Smooth muscle cell (in vitro differentiated cells): ENCODE measurements around the gene PRKAG2. TPM values are rescaled to one million over a fixed set of nuclear protein-coding genes. Genes with fewer than 3 reads are reported as not detected.

Experiments
- DNase-seq: peaks from one replicate; lab custom pipeline; 2025; ENCODE audit not compliant: unreplicated experiment; lab: John Stamatoyannopoulos, UW
- H2AFZ ChIP-seq: fragments of 200-600 bp; sonication (generic); 2 replicates; pipeline ENCODE4 v1.6.0; 2016; ENCODE audit warnings: antibody characterized with exemption, low read depth, mild to moderate bottlenecking
- H3F3A ChIP-seq: fragments of 200-600 bp; sonication (generic); 2 replicates; pipeline ENCODE4 v1.6.0; 2017; ENCODE audit warnings: antibody characterized with exemption, low read depth
- H3K27ac ChIP-seq: fragments of 200-600 bp; sonication (generic); 2 replicates; pipeline ENCODE4 v1.5.1; 2016; ENCODE audit warnings: low read depth, mild to moderate bottlenecking
- H3K27me3 ChIP-seq: fragments of 200-600 bp; sonication (generic); 2 replicates; pipeline ENCODE4 v1.6.1; 2016; ENCODE audit warnings: low read depth, mild to moderate bottlenecking
- H3K36me3 ChIP-seq: fragments of 200-600 bp; sonication (generic); 2 replicates; pipeline ENCODE4 v1.5.1; 2016; ENCODE audit warnings: low read depth
- H3K4me1 ChIP-seq: fragments of 200-600 bp; sonication (generic); 2 replicates; pipeline ENCODE4 v1.5.1; 2016; ENCODE audit warnings: low read depth
- H3K4me2 ChIP-seq: fragments of 200-600 bp; sonication (generic); 2 replicates; pipeline ENCODE4 v1.6.0; 2016; ENCODE audit warnings: mild to moderate bottlenecking
- H3K4me3 ChIP-seq: fragments of 200-600 bp; sonication (generic); 2 replicates; pipeline ENCODE4 v1.5.1; 2016; ENCODE audit warnings: mild to moderate bottlenecking
- H3K79me2 ChIP-seq: fragments of 200-600 bp; sonication (generic); 2 replicates; pipeline ENCODE4 v1.6.0; 2016; ENCODE audit warnings: low read depth, mild to moderate bottlenecking
- H3K9ac ChIP-seq: fragments of 200-600 bp; sonication (generic); 2 replicates; pipeline ENCODE4 v1.6.0; 2016; ENCODE audit warnings: low read depth
- H3K9me3 ChIP-seq: fragments of 200-600 bp; sonication (generic); replicated peaks from 2 replicates; pipeline ENCODE4 v1.5.1; 2016; ENCODE audit warnings: low read depth
- H4K20me1 ChIP-seq: fragments of 200-600 bp; sonication (generic); 2 replicates; pipeline ENCODE4 v1.6.0; 2016; ENCODE audit warnings: low read depth
- WGBS: methylation state at CpG from one replicate; pipeline ENCODE4 v1.1.7; 2016; ENCODE audit warnings: low lambda C conversion rate; 5-methylcytosine and 5-hydroxymethylcytosine counted together
- polyA plus RNA-seq: library from polyadenylated mRNA; unstranded; fragments of >200 nt; fragmentation: Nextera tagmentation; extraction: Ambion mirVana; gene quantifications from 2 replicates; pipeline ENCODE4 v1.2.1, GENCODE V29; 2016
- total RNA-seq: library from RNA; depleted of rRNA; stranded (reverse); fragments of >200 nt; gene quantifications from 2 replicates; pipeline ENCODE4 v1.2.3, GENCODE V29; 2014
- TF ChIP-seq, protein P1 (sequence below): fragments of 200-600 bp; sonication (generic); IDR thresholded peaks from 2 replicates; pipeline ENCODE4 v1.5.1; 2017; ENCODE audit warnings: borderline replicate concordance, mild to moderate bottlenecking, antibody characterized with exemption; ENCODE audit not compliant: insufficient read depth, poor library complexity, severe bottlenecking

Gene PRKAG2
- total and polyA plus RNA-seq, 2 experiments from 2014 or later = 3.5 to 3.9 TPM

DNA sequence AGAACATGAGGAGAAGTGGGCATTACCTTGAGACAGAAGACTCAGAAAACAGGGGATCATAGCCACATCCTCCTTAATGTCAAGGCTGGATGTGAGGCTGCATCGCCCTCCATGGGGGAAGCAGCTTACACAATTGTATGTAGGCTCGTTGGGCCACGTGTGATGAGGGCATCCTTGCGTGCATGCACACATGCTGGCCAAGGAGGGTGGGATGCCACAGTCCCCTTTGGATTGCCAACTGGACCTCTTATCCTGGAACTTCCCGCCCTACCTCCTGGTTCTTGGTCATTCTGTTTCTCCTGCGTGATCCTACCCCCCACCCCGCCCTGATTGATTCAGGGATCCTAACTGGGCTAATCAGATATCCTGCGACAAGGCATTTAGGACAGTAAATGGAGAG, 102.0 kb downstream of the PRKAG2 start:
- H3K79me2 ChIP-seq = no peaks in the 10 kb centered on the region
- H3K4me1 ChIP-seq = no peaks in the 10 kb centered on the region
- H3K4me2 ChIP-seq = no peak overlapping the region
- H4K20me1 ChIP-seq = no peaks in the 10 kb centered on the region
- H2AFZ ChIP-seq = no peak overlapping the region
- no peak overlapping the region for H3K27ac ChIP-seq
- WGBS = 94% methylated on average over 8 of the region's 8 CpGs
- DNase-seq = no peak
- H3K4me3 ChIP-seq = no peak overlapping the region
- H3F3A ChIP-seq = no peaks in the 10 kb centered on the region
- peaks cover 19% of the 10 kb centered on the region for H3K27me3 ChIP-seq
- H3K9ac ChIP-seq = no peak overlapping the region
- H3K36me3 ChIP-seq = no peaks in the 10 kb centered on the region
- TF ChIP-seq, protein P1, sequence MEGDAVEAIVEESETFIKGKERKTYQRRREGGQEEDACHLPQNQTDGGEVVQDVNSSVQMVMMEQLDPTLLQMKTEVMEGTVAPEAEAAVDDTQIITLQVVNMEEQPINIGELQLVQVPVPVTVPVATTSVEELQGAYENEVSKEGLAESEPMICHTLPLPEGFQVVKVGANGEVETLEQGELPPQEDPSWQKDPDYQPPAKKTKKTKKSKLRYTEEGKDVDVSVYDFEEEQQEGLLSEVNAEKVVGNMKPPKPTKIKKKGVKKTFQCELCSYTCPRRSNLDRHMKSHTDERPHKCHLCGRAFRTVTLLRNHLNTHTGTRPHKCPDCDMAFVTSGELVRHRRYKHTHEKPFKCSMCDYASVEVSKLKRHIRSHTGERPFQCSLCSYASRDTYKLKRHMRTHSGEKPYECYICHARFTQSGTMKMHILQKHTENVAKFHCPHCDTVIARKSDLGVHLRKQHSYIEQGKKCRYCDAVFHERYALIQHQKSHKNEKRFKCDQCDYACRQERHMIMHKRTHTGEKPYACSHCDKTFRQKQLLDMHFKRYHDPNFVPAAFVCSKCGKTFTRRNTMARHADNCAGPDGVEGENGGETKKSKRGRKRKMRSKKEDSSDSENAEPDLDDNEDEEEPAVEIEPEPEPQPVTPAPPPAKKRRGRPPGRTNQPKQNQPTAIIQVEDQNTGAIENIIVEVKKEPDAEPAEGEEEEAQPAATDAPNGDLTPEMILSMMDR = no peak
- H3K9me3 ChIP-seq = no peaks in the 10 kb centered on the region

DNA sequence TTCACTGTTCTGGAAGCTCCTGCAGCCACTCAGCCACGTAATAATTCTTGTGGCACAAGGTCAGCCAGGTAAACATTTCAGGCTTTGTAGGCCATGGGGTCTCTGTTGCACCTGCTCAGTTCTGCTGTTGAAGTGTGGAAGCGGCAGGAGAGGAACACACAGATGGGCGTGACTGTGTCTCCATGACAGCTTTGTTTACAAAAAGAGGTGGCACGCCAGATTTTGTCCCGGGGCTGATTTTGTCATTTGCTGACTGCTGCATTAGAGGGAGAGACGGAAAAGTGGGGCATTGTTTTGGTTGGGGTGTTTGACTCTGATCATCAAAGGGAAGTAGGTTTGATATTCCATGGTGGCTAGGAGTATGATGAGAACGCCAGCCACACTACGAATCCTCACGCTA, 103.1 kb downstream of the PRKAG2 start:
- no peaks in the 10 kb centered on the region for H3K36me3 ChIP-seq
- TF ChIP-seq, protein P1 = no peak
- H3K9ac ChIP-seq = no peak overlapping the region
- H3K4me3 ChIP-seq = no peak overlapping the region
- no peak overlapping the region for H3K27ac ChIP-seq
- DNase-seq = no peak
- 94% methylated on average over 9 of the region's 9 CpGs for WGBS
- H2AFZ ChIP-seq = no peak overlapping the region
- H3K4me1 ChIP-seq = no peaks in the 10 kb centered on the region
- H3K27me3 ChIP-seq = peaks cover 19% of the 10 kb centered on the region
- no peaks in the 10 kb centered on the region for H3K79me2 ChIP-seq
- H4K20me1 ChIP-seq = no peaks in the 10 kb centered on the region
- no peaks in the 10 kb centered on the region for H3K9me3 ChIP-seq
- no peaks in the 10 kb centered on the region for H3F3A ChIP-seq
- no peak overlapping the region for H3K4me2 ChIP-seq

DNA sequence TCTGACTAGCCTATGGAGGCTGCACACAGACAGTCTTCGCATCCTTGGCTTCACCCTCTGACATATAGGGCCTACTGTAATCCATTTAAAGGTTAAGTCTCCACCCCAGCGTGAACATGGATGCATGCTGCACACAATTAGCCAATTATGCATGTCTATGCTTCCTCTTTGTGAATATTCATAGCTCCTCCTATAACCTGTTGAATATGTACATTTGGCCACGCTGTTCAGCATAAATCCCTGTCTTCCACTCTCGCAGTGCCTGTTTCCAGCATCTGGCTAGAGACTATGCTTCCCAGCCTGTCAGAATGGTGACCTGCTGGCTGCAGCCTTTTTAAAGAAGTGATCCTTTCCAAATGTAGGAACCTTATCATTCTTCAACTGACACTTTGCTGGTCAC, 106.7 kb downstream of the PRKAG2 start:
- no peak for DNase-seq
- WGBS = 86% methylated on average over 4 of the region's 4 CpGs
- H3K27ac ChIP-seq = no peak overlapping the region
- H3F3A ChIP-seq = no peaks in the 10 kb centered on the region
- H3K4me2 ChIP-seq = no peak overlapping the region
- peaks cover 19% of the 10 kb centered on the region for H3K27me3 ChIP-seq
- no peak overlapping the region for H2AFZ ChIP-seq
- H3K9me3 ChIP-seq = no peaks in the 10 kb centered on the region
- H3K4me1 ChIP-seq = no peaks in the 10 kb centered on the region
- TF ChIP-seq, protein P1 = no peak
- no peaks in the 10 kb centered on the region for H4K20me1 ChIP-seq
- H3K9ac ChIP-seq = no peak overlapping the region
- no peak overlapping the region for H3K4me3 ChIP-seq
- no peaks in the 10 kb centered on the region for H3K36me3 ChIP-seq
- H3K79me2 ChIP-seq = no peaks in the 10 kb centered on the region

DNA sequence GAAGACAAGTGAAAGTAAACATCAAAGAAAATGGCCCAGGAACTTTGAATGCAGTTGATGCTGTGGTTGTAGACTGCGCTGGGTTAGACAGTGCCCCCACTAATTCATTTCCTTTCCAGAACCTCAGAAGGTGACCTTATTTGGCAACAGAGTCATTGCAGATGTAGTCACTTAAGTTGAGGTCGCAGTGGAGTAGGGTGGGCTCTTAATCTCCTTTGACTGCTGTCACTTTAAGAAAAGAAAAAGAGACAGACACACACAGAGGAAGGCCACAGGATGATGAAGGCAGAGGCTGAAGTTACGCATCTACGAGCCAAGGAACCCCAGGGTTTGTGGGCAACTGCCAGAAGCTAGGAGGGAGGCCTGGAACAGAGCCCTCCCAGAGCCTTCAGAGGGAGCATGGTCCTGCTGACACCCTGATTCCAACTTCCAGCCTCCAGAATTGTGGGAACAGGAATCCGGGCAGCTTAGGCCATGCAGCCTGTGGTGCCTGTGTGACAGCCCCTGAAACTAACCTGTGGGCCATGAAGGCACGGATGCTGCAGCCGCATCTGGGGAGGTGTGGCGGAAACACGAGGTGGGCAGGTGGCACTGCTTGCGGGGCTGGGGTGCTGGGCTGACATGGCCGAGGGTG, 107.6 kb downstream of the PRKAG2 start:
- no peak overlapping the region for H3K27ac ChIP-seq
- no peaks in the 10 kb centered on the region for H4K20me1 ChIP-seq
- H3K4me3 ChIP-seq = no peak overlapping the region
- whole genome bisulfite sequencing = 87% methylated on average over 11 of the region's 11 CpGs
- no peak overlapping the region for H2AFZ ChIP-seq
- no peaks in the 10 kb centered on the region for H3K79me2 ChIP-seq
- no peaks in the 10 kb centered on the region for H3K9me3 ChIP-seq
- H3K36me3 ChIP-seq = no peaks in the 10 kb centered on the region
- H3K4me1 ChIP-seq = no peaks in the 10 kb centered on the region
- DNase-seq = no peak
- H3K4me2 ChIP-seq = no peak overlapping the region
- H3F3A ChIP-seq = no peaks in the 10 kb centered on the region
- H3K27me3 ChIP-seq = peaks cover 19% of the 10 kb centered on the region
- H3K9ac ChIP-seq = no peak overlapping the region
- TF ChIP-seq, protein P1 = no peak
